Right lobe of liver (tissue), 4 donors: ENCODE results near the gene TAS2R41.

Experiments
- POLR2A ChIP-seq: fragments of 450-650 bp; IDR thresholded peaks from one replicate; pipeline ENCODE4 v1.6.1; 2017; ENCODE audit warnings: antibody characterized with exemption, mild to moderate bottlenecking
- TF ChIP-seq, protein P1 (sequence below), 4 donors: fragments of 200-600 bp in 3 of 4; fragments of 450-650 bp in 1 of 4; IDR thresholded peaks; one replicate each; pipeline versions ENCODE4 v1.5.1 to v1.8.0; 2016 to 2022; ENCODE audit warnings: antibody characterized with exemption in 4 of 4, mild to moderate bottlenecking in 2 of 4
- donor health status: DM: no; HTN: no; CAD: no.
- donor health status: DM: no; HTN: no; CAD: no.
- donor health status: DM: no; HTN: yes; CAD: no.

DNA sequence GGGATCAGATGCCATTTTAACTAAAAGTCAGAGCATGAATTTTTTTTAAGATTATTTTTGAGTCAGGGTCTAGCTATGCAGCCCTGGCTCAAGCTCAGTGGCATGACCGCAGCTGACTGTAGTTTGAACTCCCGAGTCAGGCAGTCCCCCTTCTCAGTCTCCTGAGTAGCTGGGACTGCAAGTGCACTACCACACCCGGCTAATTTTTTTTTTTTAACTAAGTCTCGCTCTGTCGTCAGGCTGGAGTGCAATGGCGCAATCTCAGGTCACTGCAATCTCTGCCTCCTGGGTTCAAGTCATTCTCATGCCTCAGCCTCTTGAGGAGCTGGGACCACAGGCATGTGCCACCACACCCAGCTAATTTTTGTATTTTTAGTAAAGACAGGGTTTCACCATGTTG is 7.8 kb downstream of the TAS2R41 start:
- TF ChIP-seq, protein P1, sequence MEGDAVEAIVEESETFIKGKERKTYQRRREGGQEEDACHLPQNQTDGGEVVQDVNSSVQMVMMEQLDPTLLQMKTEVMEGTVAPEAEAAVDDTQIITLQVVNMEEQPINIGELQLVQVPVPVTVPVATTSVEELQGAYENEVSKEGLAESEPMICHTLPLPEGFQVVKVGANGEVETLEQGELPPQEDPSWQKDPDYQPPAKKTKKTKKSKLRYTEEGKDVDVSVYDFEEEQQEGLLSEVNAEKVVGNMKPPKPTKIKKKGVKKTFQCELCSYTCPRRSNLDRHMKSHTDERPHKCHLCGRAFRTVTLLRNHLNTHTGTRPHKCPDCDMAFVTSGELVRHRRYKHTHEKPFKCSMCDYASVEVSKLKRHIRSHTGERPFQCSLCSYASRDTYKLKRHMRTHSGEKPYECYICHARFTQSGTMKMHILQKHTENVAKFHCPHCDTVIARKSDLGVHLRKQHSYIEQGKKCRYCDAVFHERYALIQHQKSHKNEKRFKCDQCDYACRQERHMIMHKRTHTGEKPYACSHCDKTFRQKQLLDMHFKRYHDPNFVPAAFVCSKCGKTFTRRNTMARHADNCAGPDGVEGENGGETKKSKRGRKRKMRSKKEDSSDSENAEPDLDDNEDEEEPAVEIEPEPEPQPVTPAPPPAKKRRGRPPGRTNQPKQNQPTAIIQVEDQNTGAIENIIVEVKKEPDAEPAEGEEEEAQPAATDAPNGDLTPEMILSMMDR (IDR thresholded peaks at IDR 0.05), result no peak
- TF ChIP-seq POLR2A, result no peak
